Endothelial cell of umbilical vein (primary cell): ENCODE measurements around the gene RNU5D-1. TPM values are rescaled to one million over a fixed set of nuclear protein-coding genes. Genes with fewer than 3 reads are reported as not detected.

Experiments
- BruUV-seq: library from RNA; stranded (reverse); fragments of 400-500 nt; replicated peaks from 2 replicates; lab custom pipeline; 2021; lab: Mats Ljungman, UMichigan
- CTCF ChIA-PET: fragments of 300-600, 350-600 bp; sonication (Branson Sonifier 250); formaldehyde crosslinking; loops from one replicate; lab custom pipeline; 2021; ENCODE audit warnings: antibody characterized with exemption, inconsistent platforms; lab: Charles Lee
- POLR2A ChIA-PET: fragments of 300-600, 350-600 bp; sonication (Branson Sonifier 250); formaldehyde crosslinking; loops from one replicate; lab custom pipeline; 2021; ENCODE audit warnings: antibody characterized with exemption, inconsistent platforms; lab: Charles Lee
- DNase-seq: peaks from one replicate; pipeline ENCODE4 v3.0.0-alpha.2; 2011; ENCODE audit warnings: low read depth, low spot score
- FAIRE-seq: peaks from 2 replicates; lab custom pipeline; 2011; peaks lifted over from hg19 to GRCh38; lab: Jason Lieb, UNC
- H2AFZ ChIP-seq: 2 replicates; pipeline ENCODE4 v1.6.0; 2012; ENCODE audit warnings: low read depth, low read length, control low read depth, inconsistent platforms
- H3K27ac ChIP-seq: 2 replicates; pipeline ENCODE4 v1.5.1; 2011; ENCODE audit warnings: low read depth, mild to moderate bottlenecking, control low read depth, low read length, moderate library complexity; ENCODE audit not compliant: insufficient read depth
- H3K27me3 ChIP-seq, 2 experiments: 2 replicates each; pipeline versions ENCODE4 v1.6.0 to v1.6.1; 2011; ENCODE audit warnings: low read length in 2 of 2, mixed read lengths in 1 of 2; ENCODE audit not compliant: control insufficient read depth in 2 of 2, insufficient read depth in 2 of 2
- H3K36me3 ChIP-seq, 2 experiments: 2 replicates in 1 of 2; 3 replicates in 1 of 2; pipeline ENCODE4 v1.5.1; 2011; ENCODE audit warnings: low read length in 2 of 2, mild to moderate bottlenecking in 1 of 2, moderate library complexity in 1 of 2; ENCODE audit not compliant: control insufficient read depth in 2 of 2, insufficient read depth in 2 of 2; ENCODE audit errors: extremely low read depth in 1 of 2
- H3K4me1 ChIP-seq: 3 replicates; pipeline ENCODE4 v1.5.1; 2011; ENCODE audit warnings: mild to moderate bottlenecking, low read length; ENCODE audit not compliant: control insufficient read depth, insufficient read depth; ENCODE audit errors: extremely low read depth
- H3K4me2 ChIP-seq: 2 replicates; pipeline ENCODE4 v1.6.1; 2011; ENCODE audit warnings: low read length, control low read depth, mixed read lengths; ENCODE audit not compliant: insufficient read depth
- H3K4me3 ChIP-seq, 3 experiments: fragments of 200-600 bp in 1 of 3; sonication (generic), shearing (Covaris generic) in 1 of 3; replicated peaks in 1 of 3; 2 replicates each; pipeline ENCODE4 v1.5.1; 2011 to 2016; ENCODE audit warnings: control low read depth in 3 of 3, low read length in 3 of 3, mild to moderate bottlenecking in 2 of 3, inconsistent platforms in 1 of 3, low read depth in 1 of 3, moderate library complexity in 1 of 3; ENCODE audit not compliant: insufficient read depth in 1 of 3
- H3K79me2 ChIP-seq: 2 replicates; pipeline ENCODE4 v1.6.0; 2012; ENCODE audit warnings: low read length, inconsistent platforms; ENCODE audit not compliant: control insufficient read depth, insufficient read depth
- H3K9ac ChIP-seq: replicated peaks from 2 replicates; pipeline ENCODE3; 2011; ENCODE audit warnings: low read length, control low read depth; ENCODE audit not compliant: insufficient read depth; ENCODE audit errors: extremely low read depth
- H3K9me1 ChIP-seq: replicated peaks from 3 replicates; pipeline ENCODE4 v1.6.0; 2011; ENCODE audit warnings: mild to moderate bottlenecking, low read length; ENCODE audit not compliant: control insufficient read depth, insufficient read depth; ENCODE audit errors: extremely low read depth
- H3K9me3 ChIP-seq: replicated peaks from 2 replicates; pipeline ENCODE4 v1.5.1; 2012; ENCODE audit warnings: low read length, inconsistent platforms; ENCODE audit not compliant: control insufficient read depth, insufficient read depth
- H4K20me1 ChIP-seq: replicated peaks from 2 replicates; pipeline ENCODE3; 2011; ENCODE audit warnings: mild to moderate bottlenecking, low read length; ENCODE audit not compliant: control insufficient read depth, insufficient read depth; ENCODE audit errors: extremely low read depth
- EZH2 ChIP-seq: IDR thresholded peaks from 2 replicates; pipeline ENCODE4 v1.6.1; 2012; ENCODE audit warnings: borderline replicate concordance, low read depth, mild to moderate bottlenecking, moderate library complexity, low read length, inconsistent platforms; ENCODE audit not compliant: severe bottlenecking
- FOS ChIP-seq: IDR thresholded peaks from 2 replicates; pipeline ENCODE4 v1.6.1; 2011; ENCODE audit warnings: mild to moderate bottlenecking, low read length, moderate library complexity, borderline replicate concordance; ENCODE audit not compliant: insufficient read depth
- GATA2 ChIP-seq: IDR thresholded peaks from 2 replicates; pipeline ENCODE4 v1.7.0; 2011; ENCODE audit warnings: low read depth, mild to moderate bottlenecking, moderate library complexity, mixed read lengths, low read length; ENCODE audit not compliant: insufficient read length, insufficient read depth
- JUN ChIP-seq: IDR thresholded peaks from 2 replicates; pipeline ENCODE4 v1.6.1; 2011; ENCODE audit warnings: borderline replicate concordance, low read depth; ENCODE audit not compliant: insufficient read length, insufficient read depth
- MYC ChIP-seq: IDR thresholded peaks from one replicate; pipeline ENCODE4 v1.6.1; 2011; ENCODE audit warnings: mild to moderate bottlenecking, low read depth, low read length
- POLR2A ChIP-seq: IDR thresholded peaks from 2 replicates; pipeline ENCODE4 v1.6.1; 2012; ENCODE audit warnings: low read depth, mild to moderate bottlenecking, control low read depth, low read length
- POLR2AphosphoS5 ChIP-seq: IDR thresholded peaks from 2 replicates; pipeline ENCODE4 v1.6.1; 2012; ENCODE audit warnings: low read depth, mild to moderate bottlenecking, control low read depth, low read length, moderate library complexity; ENCODE audit not compliant: insufficient read depth
- dilution Hi-C: fragments of 300-500 bp; cut with MboI; formaldehyde crosslinking; loops from one replicate; pipeline ENCODE4 v1.15.0; 2019; ENCODE audit warnings: low sequenced_read_pairs; ENCODE audit not compliant: extremely low pct_ligation_motif_present
- intact Hi-C: fragments of 100-400 bp; cut with micrococcal nuclease; formaldehyde crosslinking; loops from one replicate; pipeline ENCODE4 v1.10.0; 2022
- polyA plus RNA-seq, 4 experiments: library from polyadenylated mRNA; depleted of rRNA in 3 of 4; stranded (reverse) in 3 of 4; unstranded in 1 of 4; fragments of >200 nt; gene quantifications; 2 replicates each; pipeline versions ENCODE4 v1.2.1 to v1.2.3, GENCODE V29; 2011 to 2012; ENCODE audit warnings: missing spikeins in 1 of 4
- total RNA-seq: library from RNA; stranded (reverse); gene quantifications from 2 replicates; pipeline ENCODE4 v1.2.3, GENCODE V29; 2021
- TF ChIP-seq, protein P1 (sequence below), 2 donors: IDR thresholded peaks; 1 replicate in 1 of 2; 2 replicates in 1 of 2; pipeline ENCODE4 v1.5.1; 2011; ENCODE audit warnings: low read length in 2 of 2, mild to moderate bottlenecking in 2 of 2, moderate library complexity in 2 of 2, control low read depth in 1 of 2, inconsistent platforms in 1 of 2, low read depth in 1 of 2; ENCODE audit not compliant: insufficient read depth in 1 of 2; ENCODE audit errors: extremely low read depth in 1 of 2
- TF ChIP-seq, protein P2 (sequence below): IDR thresholded peaks from 2 replicates; pipeline ENCODE4 v1.6.1; 2011; ENCODE audit not compliant: insufficient read depth, insufficient read length

The RNU5D-1 gene
- total and polyA plus RNA-seq, 2 donors (not counting 3 experiments of a cell fraction or from before 2014, with no cell fraction given): not detected

GRCh38 chr1:44747878-44748277 is 16.9 kb upstream of the RNU5D-1 start:
- ChIA-PET CTCF (interaction anchor here (0.6 to 1.1 kb wide), 4 partner anchors 17 to 71 kb away, joined by 3 read pairs; partner anchors contain the start of gene RNU5D-1), POLR2A (no interaction called here)
- H3K4me1 ChIP-seq: peaks cover under 1% of the 10 kb centered on the region
- H3K36me3 ChIP-seq: peaks cover 6 to 13% of the 10 kb centered on the region in 2 experiments
- intact Hi-C loops (no loop called here), dilution Hi-C loops (no loop called here)
- H3K9ac ChIP-seq: no peak overlapping the region
- TF ChIP-seq EZH2 (no peak), GATA2 (no peak), JUN (no peak), MYC (no peak), POLR2A (no peak), FOS (no peak), POLR2AphosphoS5 (no peak)
- TF ChIP-seq, protein P1, sequence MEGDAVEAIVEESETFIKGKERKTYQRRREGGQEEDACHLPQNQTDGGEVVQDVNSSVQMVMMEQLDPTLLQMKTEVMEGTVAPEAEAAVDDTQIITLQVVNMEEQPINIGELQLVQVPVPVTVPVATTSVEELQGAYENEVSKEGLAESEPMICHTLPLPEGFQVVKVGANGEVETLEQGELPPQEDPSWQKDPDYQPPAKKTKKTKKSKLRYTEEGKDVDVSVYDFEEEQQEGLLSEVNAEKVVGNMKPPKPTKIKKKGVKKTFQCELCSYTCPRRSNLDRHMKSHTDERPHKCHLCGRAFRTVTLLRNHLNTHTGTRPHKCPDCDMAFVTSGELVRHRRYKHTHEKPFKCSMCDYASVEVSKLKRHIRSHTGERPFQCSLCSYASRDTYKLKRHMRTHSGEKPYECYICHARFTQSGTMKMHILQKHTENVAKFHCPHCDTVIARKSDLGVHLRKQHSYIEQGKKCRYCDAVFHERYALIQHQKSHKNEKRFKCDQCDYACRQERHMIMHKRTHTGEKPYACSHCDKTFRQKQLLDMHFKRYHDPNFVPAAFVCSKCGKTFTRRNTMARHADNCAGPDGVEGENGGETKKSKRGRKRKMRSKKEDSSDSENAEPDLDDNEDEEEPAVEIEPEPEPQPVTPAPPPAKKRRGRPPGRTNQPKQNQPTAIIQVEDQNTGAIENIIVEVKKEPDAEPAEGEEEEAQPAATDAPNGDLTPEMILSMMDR (IDR thresholded peaks at IDR 0.05; ENCODE audit: extremely low read depth in 1 of 2, insufficient read depth in 1 of 2, low read depth in 1 of 2, low read length in 2 of 2): no peak
- TF ChIP-seq, protein P2, sequence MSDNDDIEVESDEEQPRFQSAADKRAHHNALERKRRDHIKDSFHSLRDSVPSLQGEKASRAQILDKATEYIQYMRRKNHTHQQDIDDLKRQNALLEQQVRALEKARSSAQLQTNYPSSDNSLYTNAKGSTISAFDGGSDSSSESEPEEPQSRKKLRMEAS: no peak
- H3K9me3 ChIP-seq: no peaks in the 10 kb centered on the region
- BruUV-seq: no TSS peak
- FAIRE-seq (no peak), DNase-seq (no peak)
- H3K4me2 ChIP-seq: no peak overlapping the region
- H3K9me1 ChIP-seq: no peaks in the 10 kb centered on the region
- H3K27ac ChIP-seq: no peak overlapping the region
- H3K27me3 ChIP-seq: no peaks in the 10 kb centered on the region
- no peaks in the 10 kb centered on the region for H4K20me1 ChIP-seq
- no peak overlapping the region for H2AFZ ChIP-seq
- peaks cover 22% of the 10 kb centered on the region for H3K79me2 ChIP-seq
- H3K4me3 ChIP-seq: no peak overlapping the region
